Hematopoietic multipotent progenitor cell treated with erythropoietin and hydrocortisone succinate and interleukin-3 and kit ligand, for 6 days (in vitro differentiated cells): ENCODE data around the gene TRHDE.
A peak's percentile ranks its signal among the peaks of the same experiment; 100 is the strongest.

Experiments
- DNase-seq: peaks from one replicate; pipeline ENCODE4 v3.0.0-alpha.2; 2015

TRHDE gene

DNA sequence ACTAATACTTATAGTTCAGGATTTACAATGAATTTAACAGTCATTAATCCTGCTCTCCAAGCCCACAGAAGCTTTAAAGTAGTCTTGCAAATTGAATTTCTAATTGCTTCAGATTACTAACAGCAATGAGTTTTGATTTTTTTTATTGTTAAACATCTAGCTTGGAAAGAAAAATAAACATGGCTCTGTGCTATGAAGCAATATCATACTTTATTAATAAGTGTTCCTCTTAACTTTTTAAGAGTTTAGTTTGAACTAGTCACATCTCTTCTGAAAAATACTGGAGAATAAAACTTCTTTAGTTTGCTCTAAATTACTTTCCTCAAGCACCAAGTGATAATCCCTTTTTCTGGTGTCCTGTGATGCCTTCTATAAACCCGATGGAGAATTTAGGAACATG, 250.2 kb downstream of the TRHDE start:
- no peak for DNase-seq

GRCh38 chr12:72523754-72524153, 251.6 kb downstream of the TRHDE start:
- no peak for DNase-seq

GRCh38 chr12:72535212-72535990, 263.2 kb downstream of the TRHDE start:
- no peak for DNase-seq

DNA sequence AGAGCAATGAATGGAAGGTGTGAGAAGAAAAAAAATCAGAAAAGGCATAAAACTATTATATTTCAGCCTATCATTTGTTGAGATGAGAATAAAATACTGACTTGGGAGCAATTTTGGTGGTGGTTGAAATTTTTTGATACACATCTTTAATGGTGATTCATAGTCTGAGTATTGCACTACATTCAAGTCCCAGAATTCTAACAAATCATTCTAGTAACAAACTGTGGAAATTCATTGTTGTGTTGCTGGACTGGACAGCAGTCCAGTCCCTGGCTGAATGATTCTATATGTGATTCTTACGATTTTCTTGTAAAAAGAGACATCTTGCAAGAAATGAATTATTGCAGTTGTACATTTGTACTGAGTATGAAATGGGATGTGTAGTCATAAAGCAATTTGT, 268.6 kb downstream of the TRHDE start:
- DNase-seq: no peak

DNA sequence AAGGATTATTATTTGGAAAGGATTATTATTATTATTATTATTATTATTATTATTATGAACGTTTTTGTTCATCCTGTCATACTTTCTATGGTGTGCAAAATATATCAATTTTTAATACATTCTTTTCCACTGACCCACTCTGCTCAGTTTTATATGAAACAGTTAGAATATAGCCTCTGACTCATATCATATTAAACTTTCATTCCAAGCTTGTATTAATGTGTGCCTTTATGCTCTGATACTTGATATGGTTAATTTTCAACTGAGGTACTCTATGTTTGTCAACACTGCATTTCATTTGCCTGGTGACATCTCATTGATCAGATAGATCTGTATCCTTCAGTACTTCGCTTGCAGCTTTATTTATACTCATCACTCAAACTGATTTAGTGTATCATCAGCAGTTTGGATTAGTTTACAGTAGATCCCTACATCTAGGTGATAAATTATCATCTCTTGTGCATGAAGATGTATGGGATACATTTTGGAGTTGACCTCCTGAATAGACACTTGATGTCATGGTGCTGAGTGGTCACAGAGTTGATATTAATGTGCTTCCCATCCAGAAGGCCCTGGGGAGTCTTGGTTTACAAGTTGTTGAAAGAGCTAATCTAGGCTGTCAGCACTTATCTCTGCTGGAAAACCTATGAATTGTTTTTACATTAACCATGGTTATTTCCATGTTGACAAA, 271.8 kb downstream of the TRHDE start:
- no peak for DNase-seq

- no peak for DNase-seq
Measured at GRCh38 chr12:72546106-72546505, 273.9 kb downstream of the TRHDE start.

GRCh38 chr12:72547573-72547972, 275.4 kb downstream of the TRHDE start:
- DNase-seq: no peak

DNA sequence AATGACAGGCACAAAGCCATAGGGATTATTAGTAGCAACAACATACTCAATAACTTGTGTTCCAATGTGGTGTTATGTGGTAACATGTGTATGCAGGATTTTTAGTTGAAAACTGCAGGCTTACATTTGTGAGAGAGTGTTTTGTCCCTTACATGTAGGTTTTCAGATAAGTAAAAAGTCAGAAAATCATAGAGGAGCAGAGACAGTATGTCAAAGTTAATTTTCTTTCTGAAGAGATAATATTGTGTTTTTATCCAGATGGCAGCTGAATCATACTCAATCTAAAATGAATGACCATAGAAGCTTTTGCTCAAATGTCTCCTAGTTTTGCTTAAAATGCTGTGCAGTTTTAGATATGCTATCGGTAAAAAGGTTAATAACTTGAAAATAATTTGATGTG, 277.0 kb downstream of the TRHDE start:
- DNase-seq: no peak

DNA sequence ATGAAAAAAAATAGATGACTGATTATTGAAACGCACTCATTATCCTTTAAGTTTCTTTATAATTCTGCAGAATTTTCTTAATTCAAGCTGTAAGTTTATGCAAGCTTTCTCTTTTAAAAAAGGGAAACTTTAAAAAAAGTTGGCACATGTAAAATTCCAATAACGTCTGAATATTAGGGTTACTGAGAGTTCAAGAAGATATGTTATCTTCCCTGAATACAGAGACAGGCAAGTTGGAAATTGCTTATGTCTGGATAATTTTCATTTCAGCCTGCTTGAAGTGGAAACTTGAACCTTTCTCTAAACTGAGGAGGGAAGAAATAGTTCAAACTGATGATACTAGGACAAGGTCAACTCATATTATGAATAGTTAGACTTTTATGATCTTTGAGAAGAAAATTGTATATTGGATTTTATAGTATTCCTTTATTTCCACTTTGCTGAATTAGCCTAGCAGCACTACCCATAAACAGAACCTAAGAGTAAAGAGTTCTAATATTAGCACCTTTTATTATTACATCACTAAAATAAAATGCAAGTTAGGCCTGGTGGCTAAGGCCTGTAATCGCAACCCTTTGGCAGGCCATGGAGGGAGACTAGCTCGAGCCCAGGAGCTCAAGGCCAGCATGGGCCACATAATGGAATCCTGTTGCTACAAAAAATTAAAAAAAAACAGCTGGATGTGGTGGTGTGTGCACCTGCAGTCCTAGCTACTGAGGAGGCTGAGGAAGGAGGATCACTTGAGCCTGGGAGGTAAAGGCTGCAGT, 288.0 kb downstream of the TRHDE start:
- DNase-seq: no peak

DNA sequence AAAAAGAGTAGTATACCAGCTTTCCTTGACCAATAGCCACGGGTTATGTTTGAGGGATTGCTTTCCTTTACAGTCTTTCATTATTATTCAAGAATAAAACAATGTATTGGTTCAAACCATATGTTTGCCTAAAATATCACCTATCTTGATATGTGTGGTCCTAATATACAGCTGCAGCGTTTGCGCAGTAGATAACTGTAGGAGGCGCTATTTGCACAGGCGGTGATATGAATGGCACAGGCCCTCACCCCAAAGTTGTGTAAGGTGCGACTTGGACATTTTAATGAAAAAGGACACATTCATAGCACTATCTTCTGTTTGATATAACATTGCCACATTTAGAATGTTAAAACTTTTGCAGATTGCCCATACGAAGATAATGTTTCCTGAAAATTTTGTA, 298.4 kb downstream of the TRHDE start:
- peak; percentile 48 for DNase-seq

- DNase-seq: no peak
Measured at GRCh38 chr12:72574138-72574537, 302.0 kb downstream of the TRHDE start.

DNA sequence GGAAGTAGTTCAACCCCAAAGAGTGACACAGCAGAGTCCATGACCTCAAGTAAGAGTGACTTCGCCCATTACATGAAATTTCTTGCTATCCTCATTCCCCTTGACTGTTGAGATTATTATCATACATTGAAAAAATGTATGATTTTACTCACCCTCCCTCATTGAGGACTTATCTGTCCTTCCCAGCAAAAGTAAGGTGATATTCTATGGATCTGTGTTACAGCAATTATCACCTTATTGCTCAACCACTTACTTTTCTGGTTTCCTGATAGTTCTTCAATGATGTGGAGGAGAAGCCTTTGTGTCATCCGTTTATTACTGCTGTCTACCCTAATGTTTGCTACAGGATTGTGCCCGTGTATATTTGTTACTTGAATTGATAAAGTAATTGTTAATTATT, 306.2 kb downstream of the TRHDE start:
- peak; percentile 33 for DNase-seq

DNA sequence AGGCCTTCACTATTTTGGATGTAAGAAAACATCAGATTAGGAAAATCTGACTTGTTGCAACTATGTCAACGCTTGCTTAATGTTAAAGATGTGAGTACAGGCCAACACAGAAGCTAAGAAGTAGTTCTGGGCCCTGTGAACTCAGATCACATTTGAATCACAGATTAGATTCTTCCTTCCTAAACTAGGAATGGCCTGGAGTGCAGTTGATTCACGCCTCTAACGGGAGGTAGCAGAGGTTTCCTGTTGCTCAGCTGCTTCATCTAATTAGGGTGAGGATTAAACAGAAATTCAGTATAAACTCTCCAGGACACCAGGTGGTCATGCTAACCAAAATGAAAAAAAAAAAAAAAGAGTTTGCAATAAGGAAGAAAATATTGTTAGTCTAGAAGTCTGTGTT, 314.3 kb downstream of the TRHDE start:
- DNase-seq: no peak

- no peak for DNase-seq
Measured at GRCh38 chr12:72602581-72602980, 330.4 kb downstream of the TRHDE start.

- no peak for DNase-seq
Measured at GRCh38 chr12:72605975-72606374, 333.8 kb downstream of the TRHDE start.

DNA sequence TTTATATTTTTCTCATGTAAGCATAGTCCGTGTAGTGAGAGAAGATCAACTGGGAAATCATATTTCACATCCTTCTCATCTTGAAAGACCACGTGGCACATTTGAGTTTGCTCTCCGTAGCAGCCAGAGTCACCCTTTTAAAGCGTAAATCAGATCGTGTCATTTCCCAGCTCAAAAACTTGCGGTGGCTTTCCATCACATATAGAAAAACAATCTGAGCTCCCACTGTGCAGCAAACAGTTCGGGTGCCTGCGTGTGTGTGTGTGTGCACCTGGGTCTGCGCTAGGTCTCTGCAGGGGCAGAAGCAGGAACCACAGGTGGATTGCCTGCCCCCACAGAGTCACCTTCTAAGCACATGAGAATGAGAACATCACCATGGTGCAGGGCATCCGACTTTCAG, 338.2 kb downstream of the TRHDE start:
- DNase-seq: no peak

DNA sequence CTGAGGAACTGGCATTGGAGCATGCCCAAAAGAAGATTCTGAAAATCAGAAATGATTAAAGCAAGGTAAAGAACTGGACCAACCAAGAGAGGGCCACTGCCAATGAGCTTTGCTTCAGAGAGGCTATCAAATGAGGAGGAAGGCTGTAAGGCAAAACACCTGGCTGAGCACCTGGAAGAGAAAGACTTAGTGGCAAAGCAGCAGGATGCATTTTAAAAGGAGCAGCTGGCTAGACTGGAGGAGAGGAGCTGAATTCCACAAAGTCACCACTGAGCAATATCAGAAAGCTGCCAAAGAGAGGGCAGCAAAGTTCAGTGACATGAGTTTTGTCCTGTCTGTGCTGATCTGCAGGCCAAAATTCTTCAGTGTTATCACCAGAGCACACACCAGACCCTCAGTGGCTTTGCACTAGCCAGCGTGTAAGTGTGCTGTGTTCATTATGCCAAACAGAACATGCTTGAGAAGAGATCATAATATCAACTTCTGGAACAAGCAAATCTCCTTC, 338.7 kb downstream of the TRHDE start:
- DNase-seq: peak; percentile 12

GRCh38 chr12:72612171-72612570, 340.0 kb downstream of the TRHDE start:
- DNase-seq: no peak

DNA sequence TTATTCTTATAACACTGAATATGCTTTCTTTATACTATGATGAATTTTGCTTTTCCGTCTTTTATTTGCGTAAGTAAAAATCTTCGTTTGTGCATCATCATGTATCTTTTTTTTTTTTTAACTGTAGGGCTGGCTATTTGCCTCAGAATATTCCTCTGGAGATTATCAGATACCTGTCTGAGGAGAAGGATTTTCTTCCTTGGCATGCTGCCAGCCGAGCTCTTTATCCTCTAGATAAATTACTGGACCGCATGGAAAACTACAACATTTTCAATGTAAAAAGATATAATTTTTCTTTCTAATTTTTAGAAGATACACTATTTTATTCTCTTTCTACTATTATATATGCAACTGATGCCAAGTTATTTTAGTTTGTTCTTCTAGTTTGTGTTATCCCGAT, 346.6 kb downstream of the TRHDE start:
- no peak for DNase-seq

GRCh38 chr12:72622556-72622955, 350.4 kb downstream of the TRHDE start:
- DNase-seq: no peak

DNA sequence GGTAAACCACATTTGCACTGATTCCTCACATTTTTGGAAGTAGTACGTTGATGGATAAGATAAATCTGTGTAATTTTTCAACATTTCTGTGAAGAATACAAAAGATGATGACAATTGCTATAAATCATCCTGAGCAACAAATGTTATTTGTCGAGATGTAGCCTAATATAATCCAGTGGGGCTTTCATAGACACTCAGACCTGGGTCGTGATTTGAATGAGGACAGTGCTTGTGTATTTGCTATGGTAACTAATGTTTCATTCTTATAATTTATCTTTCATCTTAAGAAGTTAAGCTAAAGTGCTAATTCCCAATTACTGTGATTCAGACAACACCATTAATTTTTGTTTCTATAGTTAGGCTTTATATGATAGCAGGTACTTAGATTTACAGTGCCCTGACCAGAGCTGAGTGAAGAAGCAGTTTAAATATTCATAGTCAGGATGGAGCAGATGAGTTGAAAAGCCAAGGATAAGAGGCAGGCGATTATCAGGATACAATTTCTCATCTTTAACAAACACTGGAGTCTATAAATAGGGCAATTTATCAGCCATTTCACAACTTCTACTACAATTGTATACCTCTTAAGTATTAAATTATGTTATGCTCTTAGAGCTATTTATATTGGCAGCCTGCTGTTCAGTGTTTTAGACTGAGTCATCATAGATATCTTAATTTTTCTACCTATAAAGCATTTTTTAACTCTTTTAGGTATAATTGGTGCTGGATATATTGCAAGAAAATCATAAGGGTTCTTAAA, 359.9 kb downstream of the TRHDE start:
- DNase-seq: no peak

DNA sequence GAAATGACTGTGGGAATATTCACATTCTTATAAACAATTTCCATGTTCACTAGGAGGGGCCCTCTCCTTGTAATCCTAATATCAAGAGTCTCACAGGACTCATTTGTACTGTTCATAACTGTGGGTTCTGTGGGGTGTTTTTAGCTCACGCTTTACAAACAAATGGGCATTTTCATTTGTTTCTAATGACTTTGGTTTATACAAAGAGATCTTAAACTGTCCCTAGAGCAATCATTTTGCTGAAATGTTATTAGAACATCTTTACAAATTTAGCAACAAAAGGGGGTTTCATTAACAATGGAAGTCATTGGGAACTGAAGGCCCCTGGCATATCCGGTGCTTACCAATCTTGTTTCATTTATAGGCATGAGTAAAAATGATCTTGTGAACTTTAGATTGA, 370.5 kb downstream of the TRHDE start:
- DNase-seq: no peak

DNA sequence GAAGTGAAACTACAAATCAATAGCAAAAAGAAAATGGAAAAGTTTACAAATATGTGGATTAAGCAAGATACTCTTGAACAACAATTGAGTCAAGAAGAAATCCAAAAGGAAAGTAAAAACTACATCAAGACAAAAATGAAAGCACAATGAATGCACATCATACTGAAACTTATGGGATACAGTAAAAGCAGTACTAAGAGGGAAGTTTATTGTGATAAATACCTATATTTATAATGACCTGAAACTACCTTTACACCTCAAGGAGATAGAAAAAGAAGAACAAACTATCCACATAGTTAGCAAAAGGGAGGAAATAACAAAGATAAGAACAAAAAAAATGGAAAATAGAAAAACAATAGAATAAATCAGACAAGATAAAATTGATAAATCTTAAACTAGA, 375.0 kb downstream of the TRHDE start:
- no peak for DNase-seq
